CD1c-positive myeloid dendritic cell (primary cell): ENCODE results near the gene CPT1B.
"Not testable (repeated sequence)": the region's sequence is repeated elsewhere in the genome, so short reads cannot be mapped to it uniquely, and the experiment has no call there.

Experiments
- DNase-seq: peaks from one replicate; pipeline ENCODE4 v3.0.0-alpha.2; 2016; ENCODE audit errors: extremely low spot score

CPT1B gene

DNA sequence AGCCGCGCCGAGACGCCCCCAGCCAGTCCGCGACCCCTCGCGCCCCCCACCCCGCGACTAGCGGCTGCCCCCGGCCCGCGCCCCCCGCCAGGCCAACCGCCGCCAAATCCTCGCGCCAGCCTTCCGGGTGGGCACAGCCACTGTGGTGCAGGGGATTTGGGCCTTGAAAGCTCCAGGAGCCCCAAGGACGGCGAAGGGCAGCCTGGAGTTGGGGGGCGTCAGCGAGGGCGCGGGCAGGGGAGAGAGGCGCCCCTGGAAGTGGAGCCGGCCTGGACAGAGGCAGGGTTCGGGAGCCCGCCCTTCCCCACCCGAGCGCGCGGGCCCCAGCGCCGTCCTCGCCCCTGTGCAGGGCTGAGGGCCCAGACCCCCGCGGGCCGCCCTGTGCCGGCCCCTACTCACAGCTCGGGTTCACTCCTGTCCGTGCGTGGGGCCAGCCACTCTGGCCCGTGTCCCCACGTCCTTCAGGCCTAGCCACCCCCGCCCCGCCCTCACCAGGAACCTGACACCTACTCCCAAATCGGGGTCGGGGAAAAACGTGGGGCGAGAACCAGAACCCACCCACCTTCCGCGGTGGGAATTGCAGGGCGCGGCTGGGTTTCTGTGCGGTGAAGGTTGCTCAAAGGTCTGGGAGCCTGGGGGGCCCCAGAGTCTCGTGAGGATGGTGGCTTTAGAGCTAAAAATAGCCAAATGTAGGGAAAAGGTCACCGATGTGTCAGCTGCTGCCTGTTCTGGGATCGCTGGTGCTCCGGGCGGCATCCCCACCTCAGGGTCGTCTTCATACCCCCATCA lies at the start of gene CPT1B:
CPT1B (minus strand) TSS at position 441 of the 789 bp plus-strand sequence. CDS start 512 bp downstream, outside the sequence.
- no peak for DNase-seq

GRCh38 chr22:50626850-50627641 lies 48.8 kb upstream of the CPT1B start:
- DNase-seq = no peak

GRCh38 chr22:50626314-50626849 lies 48.2 kb upstream of the CPT1B start:
- no peak for DNase-seq

- DNase-seq = no peak
Observed at GRCh38 chr22:50625568-50626313, 47.5 kb upstream of the CPT1B start.

DNA sequence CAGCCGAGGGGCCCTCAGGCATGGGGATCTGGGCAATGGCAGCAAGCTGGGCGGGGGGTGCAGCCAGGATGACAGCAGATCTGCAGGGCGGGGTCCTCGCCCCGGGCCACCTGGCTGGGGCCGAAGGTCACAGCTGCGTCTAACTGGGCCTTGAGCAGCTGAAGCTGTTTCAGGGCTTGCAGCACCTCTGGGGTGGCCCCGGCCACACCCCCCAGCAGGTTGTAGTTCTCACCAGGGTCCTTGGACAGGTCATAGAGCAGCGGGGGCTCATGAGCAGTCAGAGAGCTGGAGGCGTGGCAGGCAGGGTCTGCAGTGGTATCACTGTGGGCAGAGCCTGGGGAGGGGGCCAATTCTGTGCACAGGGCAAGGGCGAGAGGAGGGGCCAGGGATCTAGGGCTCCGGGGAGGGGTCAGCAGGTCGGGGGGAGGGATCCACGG lies 46.9 kb upstream of the CPT1B start:
- no peak for DNase-seq

GRCh38 chr22:50624347-50625130 lies 46.3 kb upstream of the CPT1B start:
- no peak for DNase-seq

- DNase-seq = no peak
Observed at GRCh38 chr22:50622723-50623327, 44.6 kb upstream of the CPT1B start.

DNA sequence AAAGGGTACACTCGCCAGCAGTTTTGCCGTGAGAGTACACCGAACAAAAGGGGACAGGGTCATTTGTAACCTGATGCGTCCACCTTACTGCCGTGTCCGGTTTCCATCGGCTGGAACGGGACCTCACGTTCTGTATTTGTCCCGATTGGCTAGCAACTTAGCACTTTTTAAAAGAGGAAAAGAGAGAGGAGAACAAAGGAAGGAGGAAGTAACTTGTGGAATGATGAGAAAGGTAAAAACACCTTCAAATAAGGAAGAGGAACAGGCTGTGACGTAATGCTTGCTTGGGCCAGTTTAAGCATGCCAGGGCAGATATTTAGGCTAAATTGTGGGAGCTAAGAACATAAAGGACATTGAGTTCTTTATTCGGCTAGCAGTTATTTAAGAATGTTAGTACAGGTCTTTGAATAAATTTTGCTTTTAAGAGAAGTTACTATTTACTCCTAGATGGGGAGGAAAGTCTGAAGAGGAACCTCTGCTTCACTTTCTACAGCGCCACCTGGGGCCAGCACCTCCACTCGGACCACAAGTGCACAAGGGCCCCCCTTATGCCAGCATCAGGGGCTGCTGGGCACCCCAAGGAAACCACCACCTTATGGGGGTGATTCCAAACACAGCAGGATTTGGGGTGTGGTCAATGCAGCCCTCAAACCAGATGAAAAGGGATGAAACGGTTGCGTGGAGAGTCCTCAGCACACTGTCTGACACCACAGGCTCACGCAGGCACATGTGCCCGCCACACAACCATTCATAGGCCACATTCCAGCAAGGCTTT lies 43.9 kb upstream of the CPT1B start:
- peak; percentile 42 for DNase-seq

DNA sequence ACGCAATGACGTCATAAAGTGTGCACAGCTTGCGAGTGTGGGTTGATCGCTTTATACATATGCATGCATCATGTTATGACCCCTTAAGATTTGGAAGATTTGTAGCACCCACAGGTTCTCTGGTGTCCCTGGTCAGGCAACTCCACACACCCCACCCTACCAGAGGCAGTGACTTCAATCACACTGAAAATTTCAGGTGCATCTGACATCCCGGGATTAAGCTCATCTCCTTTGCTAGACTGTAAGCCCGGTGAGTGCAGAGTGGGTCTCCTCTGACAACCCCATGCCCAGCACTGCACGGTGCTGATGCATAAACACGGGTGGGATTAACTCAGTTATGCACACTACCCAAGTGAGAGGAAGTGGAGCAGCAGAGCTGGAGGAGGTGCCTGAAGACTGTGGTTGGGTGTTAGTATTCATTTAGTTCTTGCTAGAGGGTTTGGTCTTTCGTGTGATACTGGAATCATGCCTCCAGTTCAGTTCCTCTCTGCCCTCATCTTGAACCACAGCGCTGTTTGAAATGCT lies 43.2 kb upstream of the CPT1B start:
- peak; percentile 69 for DNase-seq

DNA sequence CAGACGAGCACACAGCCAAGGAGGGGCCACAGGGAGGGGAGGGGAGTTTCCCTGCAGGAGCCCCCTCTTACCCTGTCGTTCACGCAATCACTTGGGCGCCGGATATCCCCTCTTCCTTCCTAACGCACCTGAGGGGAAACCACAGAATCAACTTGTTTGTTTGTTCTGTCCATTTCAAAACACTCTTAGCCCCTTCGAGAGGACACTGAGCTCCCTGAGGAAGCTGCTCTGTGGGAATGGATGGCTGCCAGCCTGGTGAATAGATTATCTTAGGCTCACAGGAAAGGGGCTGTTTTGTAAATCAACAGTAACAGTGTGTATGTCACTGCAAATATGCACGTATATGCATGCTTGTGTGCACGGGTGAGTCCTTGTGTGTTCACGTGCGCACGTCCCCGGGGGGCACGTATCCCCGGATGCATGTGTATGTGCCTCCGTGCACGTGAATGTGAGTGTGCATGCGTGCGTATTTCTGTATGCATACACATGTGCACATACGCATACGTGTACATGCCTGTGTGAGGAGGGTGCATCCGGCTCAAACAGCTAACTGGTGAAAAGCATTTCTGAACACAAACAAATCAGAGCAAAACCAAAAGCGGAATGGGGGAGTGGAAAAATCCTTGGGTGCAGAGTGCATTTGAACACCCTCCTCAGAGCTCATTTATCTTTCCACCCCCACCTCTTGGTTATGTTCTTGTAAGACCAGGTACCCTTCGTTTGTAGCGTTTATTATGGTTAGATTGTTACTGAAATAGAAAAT lies 42.5 kb upstream of the CPT1B start:
- DNase-seq = peak; percentile 43

DNA sequence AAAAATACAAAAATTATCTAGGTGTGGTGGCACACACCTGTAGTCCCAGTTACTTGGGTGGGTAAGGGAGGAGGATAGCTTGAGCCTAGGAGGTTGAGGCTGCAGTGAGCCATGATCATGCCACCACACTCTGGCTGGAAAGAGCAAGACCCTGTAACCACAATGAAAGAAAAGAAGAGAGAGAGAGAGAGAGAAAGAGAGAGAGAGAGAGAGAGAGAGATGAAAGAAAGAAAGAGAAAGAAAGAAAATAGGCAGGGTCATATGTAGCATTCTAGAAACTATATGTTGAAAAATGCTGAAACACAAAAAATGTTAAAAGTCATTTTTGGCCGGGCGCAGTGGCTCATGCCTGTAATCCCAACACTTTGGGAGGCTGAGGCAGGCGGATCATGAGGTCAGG lies 36.1 kb upstream of the CPT1B start:
- not testable (repeated sequence) for DNase-seq

- DNase-seq = no peak
Observed at GRCh38 chr22:50613291-50613981, 35.2 kb upstream of the CPT1B start.

- DNase-seq = no peak
Observed at GRCh38 chr22:50612528-50613221, 34.4 kb upstream of the CPT1B start.

- DNase-seq = no peak
Observed at GRCh38 chr22:50612168-50612527, 33.9 kb upstream of the CPT1B start.

DNA sequence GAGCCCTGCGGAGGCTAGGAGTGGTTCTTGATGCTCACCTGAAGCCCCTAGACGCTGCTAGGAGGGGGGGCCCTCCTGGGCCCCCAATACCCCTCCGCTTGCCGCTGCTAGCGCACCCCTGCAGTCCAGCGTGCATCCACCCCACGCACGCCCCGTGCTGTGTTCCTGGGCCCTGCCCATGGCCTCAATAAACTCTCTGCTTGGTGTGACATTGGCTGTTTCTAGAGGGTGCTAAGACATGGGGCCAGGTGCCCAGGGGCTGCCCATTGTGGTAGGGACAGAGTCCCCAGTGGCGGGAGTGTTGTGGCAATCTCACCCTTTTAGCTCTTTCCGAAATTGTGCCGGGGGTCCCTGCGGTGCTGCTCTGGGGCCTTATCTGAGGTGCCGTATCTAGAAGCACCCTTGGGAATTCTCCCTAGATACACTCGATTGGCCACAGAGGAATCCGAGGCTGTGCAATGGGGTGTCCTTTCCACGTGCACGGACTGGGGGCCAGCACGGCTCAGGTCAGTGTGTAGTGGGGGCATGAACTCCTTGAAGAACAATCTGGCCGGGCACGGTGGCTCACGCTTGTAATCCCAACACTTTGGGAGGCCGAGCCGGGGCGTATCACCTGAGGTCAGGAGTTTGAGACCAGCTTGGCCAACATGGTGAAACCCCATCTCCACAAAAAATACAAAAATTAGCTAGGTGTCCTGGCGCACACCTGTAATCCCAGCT lies 33.3 kb upstream of the CPT1B start:
- no peak for DNase-seq

DNA sequence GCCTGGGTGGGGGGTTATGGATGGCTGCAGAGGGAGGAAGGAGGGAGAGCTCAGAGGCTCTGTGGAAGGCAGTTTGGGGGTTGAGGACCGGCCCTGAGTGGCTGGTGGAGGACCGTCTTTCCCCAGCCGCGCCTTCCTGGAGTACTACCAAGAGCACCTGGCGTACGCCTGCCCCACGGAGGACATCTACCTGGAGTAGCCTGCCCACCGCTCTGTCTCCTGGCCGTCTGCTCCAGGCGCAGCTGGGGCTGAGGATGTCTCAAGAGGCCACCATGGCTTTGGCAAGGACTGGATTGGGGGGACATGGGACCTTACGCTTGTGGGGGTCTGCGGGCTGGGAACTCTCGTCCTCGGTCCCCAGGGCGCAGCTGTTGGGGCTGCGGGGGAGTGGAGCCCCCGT lies 32.4 kb upstream of the CPT1B start:
- no peak for DNase-seq

GRCh38 chr22:50610041-50610451 lies 31.8 kb upstream of the CPT1B start:
- no peak for DNase-seq
